ENCODE results near the gene C15orf39. TPM values are rescaled to one million over a fixed set of nuclear protein-coding genes. Genes with fewer than 3 reads are reported as not detected.

Gene C15orf39
- polyA plus RNA-seq, 3 donors = 8.9 to 80.7 (median 18.2) TPM

DNA sequence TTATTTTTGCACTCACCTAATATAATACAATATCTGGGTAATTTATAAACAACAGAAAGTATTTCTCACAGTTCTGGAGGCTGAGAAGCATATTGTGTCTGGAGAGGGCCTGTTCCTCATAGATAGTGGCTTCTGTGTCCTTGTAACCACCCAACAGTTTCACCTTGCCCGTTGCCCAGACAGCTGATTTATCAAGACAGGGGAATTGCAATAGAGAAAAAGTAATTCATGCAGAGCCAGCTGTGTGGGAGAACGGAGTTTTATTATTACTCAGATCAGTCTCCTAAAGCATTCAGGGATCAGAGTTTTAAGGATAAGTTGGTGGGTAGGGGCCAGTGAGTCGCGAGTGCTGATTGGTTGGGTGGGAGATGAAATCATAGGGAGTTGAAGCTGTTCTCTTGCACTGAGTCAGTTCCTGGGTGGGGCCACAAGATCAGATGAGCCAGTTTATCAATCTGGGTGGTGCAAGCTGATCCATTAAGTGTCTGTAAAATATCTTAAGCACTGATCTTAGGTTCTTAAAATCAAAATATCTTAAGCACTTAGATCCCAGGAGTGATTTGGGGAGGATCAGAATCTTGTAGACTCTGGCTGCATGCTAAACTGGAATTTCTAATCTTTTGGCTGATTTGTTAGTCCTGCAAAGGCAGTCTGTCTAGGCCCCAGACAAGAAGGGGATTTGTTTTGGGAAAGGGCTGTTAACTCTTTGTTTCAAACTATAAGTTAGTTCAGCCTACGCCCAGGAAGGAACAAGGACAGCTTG lies 33.9 kb upstream of the C15orf39 start:
- Histone ChIP-seq H3K4me1 (ENCODE audit: control insufficient read depth in 1 of 2, insufficient read depth in 2 of 2, low read length in 2 of 2) (peaks cover 49 to 65% of the 10 kb centered on the region in 2 donors), H3K27ac (ENCODE audit: low read depth in 1 of 2, low read length in 2 of 2) (peak overlapping the region in 1 of 2 donors; percentile 55), H3K4me3 (replicated peaks in 1 of 3; ENCODE audit: low read depth in 2 of 3, low read length in 3 of 3) (no peak overlapping the region), H4K20me1 (ENCODE audit: insufficient read depth, low read length) (no peaks in the 10 kb centered on the region), H3K27me3 (ENCODE audit: control insufficient read depth in 2 of 2, insufficient read depth in 2 of 2, low read length in 2 of 2) (no peaks in the 10 kb centered on the region), H3K36me3 (replicated peaks in 1 of 2; ENCODE audit: control insufficient read depth in 1 of 2, insufficient read depth in 2 of 2, low read length in 2 of 2) (no peaks in the 10 kb centered on the region), H3K79me2 (ENCODE audit: insufficient read depth, low read length) (no peaks in the 10 kb centered on the region), H2AFZ (ENCODE audit: insufficient read depth, low read depth, low read length, poor library complexity, severe bottlenecking) (no peak overlapping the region), H3K9ac (ENCODE audit: insufficient read depth, low read length, poor library complexity, severe bottlenecking) (no peak overlapping the region), H3K4me2 (replicated peaks; ENCODE audit: extremely low read depth, low read length, poor library complexity, severe bottlenecking) (no peak overlapping the region), H3K9me3 (replicated peaks in 1 of 2; ENCODE audit: control insufficient read depth in 1 of 2, insufficient read depth in 1 of 2, low read length in 2 of 2) (no peaks in the 10 kb centered on the region)
- intact Hi-C loops (cut with micrococcal nuclease) = loop anchor here in 1 of 2 donors (5.0 kb wide), 1 partner anchor 40 kb away; no protein-coding TSS in a partner anchor
- TF ChIP-seq CTCF (IDR thresholded peaks at IDR 0.05) = no peak
- Mint-ChIP-seq H3K4me3 (peak overlapping the region in 1 of 2 donors; percentile 39), H3K4me1 (peaks cover 56% of the 10 kb centered on the region), H3K27ac (peak overlapping the region in 5 of 7 donors; percentile 15 to 60 (median 35)), H3K9me3 (peaks cover 0 to 7% (median 6%) of the 10 kb centered on the region in 7 donors), H3K27me3 (ENCODE audit: low read depth in 3 of 3) (peaks cover 0 to 1% (median 0%) of the 10 kb centered on the region in 3 donors), H3K36me3 (peaks cover 0 to 7% of the 10 kb centered on the region in 2 donors)
- WGBS (ENCODE audit: insufficient coverage) = 93% methylated on average over 2 of the region's 5 CpGs
- peak; percentile 46 to 84 (median 65) for DNase-seq

GRCh38 chr15:75168374-75168773 lies 33.3 kb upstream of the C15orf39 start:
- Histone ChIP-seq H3K27ac (ENCODE audit: low read depth in 1 of 2, low read length in 2 of 2) (peak overlapping the region in 1 of 2 donors; percentile 55), H3K36me3 (replicated peaks in 1 of 2; ENCODE audit: control insufficient read depth in 1 of 2, insufficient read depth in 2 of 2, low read length in 2 of 2) (no peaks in the 10 kb centered on the region), H3K9me3 (replicated peaks in 1 of 2; ENCODE audit: control insufficient read depth in 1 of 2, insufficient read depth in 1 of 2, low read length in 2 of 2) (no peaks in the 10 kb centered on the region), H4K20me1 (ENCODE audit: insufficient read depth, low read length) (no peaks in the 10 kb centered on the region), H3K4me2 (replicated peaks; ENCODE audit: extremely low read depth, low read length, poor library complexity, severe bottlenecking) (no peak overlapping the region), H3K4me1 (ENCODE audit: control insufficient read depth in 1 of 2, insufficient read depth in 2 of 2, low read length in 2 of 2) (peaks cover 49 to 65% of the 10 kb centered on the region in 2 donors), H3K27me3 (ENCODE audit: control insufficient read depth in 2 of 2, insufficient read depth in 2 of 2, low read length in 2 of 2) (no peaks in the 10 kb centered on the region), H3K9ac (ENCODE audit: insufficient read depth, low read length, poor library complexity, severe bottlenecking) (no peak overlapping the region), H2AFZ (ENCODE audit: insufficient read depth, low read depth, low read length, poor library complexity, severe bottlenecking) (no peak overlapping the region), H3K4me3 (replicated peaks in 1 of 3; ENCODE audit: low read depth in 2 of 3, low read length in 3 of 3) (no peak overlapping the region), H3K79me2 (ENCODE audit: insufficient read depth, low read length) (no peaks in the 10 kb centered on the region)
- TF ChIP-seq CTCF (IDR thresholded peaks at IDR 0.05) = no peak
- no CpG with 5 or more reads among the region's 4 CpGs for WGBS (ENCODE audit: insufficient coverage)
- H3K27me3 Mint-ChIP-seq (ENCODE audit: low read depth in 3 of 3) = peaks cover 0 to 5% (median 0%) of the 10 kb centered on the region in 3 donors
- H3K36me3 Mint-ChIP-seq = peaks cover 0 to 7% of the 10 kb centered on the region in 2 donors
- no peak overlapping the region for H3K4me3 Mint-ChIP-seq
- peak overlapping the region in 3 of 7 donors; percentile 8 to 60 (median 15) for H3K27ac Mint-ChIP-seq
- intact Hi-C loops (cut with micrococcal nuclease) = loop anchor here in 1 of 2 donors (5.0 kb wide), 1 partner anchor 41 kb away; no protein-coding TSS in a partner anchor
- H3K9me3 Mint-ChIP-seq = peaks cover 0 to 7% (median 6%) of the 10 kb centered on the region in 7 donors
- H3K4me1 Mint-ChIP-seq = peaks cover 56% of the 10 kb centered on the region
- no peak for DNase-seq
